A549 (cell line): ENCODE measurements around the gene LSM3. TPM values are rescaled to one million over a fixed set of nuclear protein-coding genes. Genes with fewer than 3 reads are reported as not detected.

Experiments
- ATAC-seq, 2 experiments: fragments of 200-7000 bp in 1 of 2; fragments of >200 bp in 1 of 2; cut with Nextera tagmentation in 1 of 2; cut with Tn5 transposase in 1 of 2; 3 replicates each; pipeline versions ENCODE4 v1.8.0 to v1.9.1; 2018 to 2020; ENCODE audit warnings: mild to moderate bottlenecking in 1 of 2, moderate library complexity in 1 of 2
- CTCF ChIA-PET: fragments of 300-600 bp; sonication (Branson Sonifier 250); formaldehyde crosslinking; extraction: SDS; loops from one replicate; lab custom pipeline; 2021; ENCODE audit warnings: antibody characterized with exemption, inconsistent platforms; lab: Yijun Ruan, JAX
- POLR2A ChIA-PET: fragments of 350-600 bp; formaldehyde crosslinking; extraction: SDS; loops from one replicate; lab custom pipeline; 2021; ENCODE audit warnings: antibody characterized with exemption, inconsistent platforms; lab: Yijun Ruan, JAX
- DNase-seq, 2 experiments: peaks; one replicate each; pipeline versions ENCODE4 v3.0.0 to v3.0.0-alpha.2; 2011 to 2016; ENCODE audit warnings: low read depth in 1 of 2, low spot score in 1 of 2
- FAIRE-seq: peaks from 2 replicates; lab custom pipeline; 2011; peaks lifted over from hg19 to GRCh38; lab: Jason Lieb, UNC
- H3K27ac ChIP-seq, 2 experiments: fragments of >200 bp; sonication (Bioruptor Twin); formaldehyde crosslinking; 3 replicates each; pipeline ENCODE4 v1.5.1; 2016 to 2017
- H3K4me1 ChIP-seq: fragments of >200 bp; sonication (Bioruptor Twin); formaldehyde crosslinking; 3 replicates; pipeline ENCODE4 v1.6.1; 2016
- H3K4me2 ChIP-seq: fragments of >200 bp; sonication (Bioruptor Twin); formaldehyde crosslinking; 3 replicates; pipeline ENCODE4 v1.6.1; 2016
- H3K4me3 ChIP-seq: fragments of >200 bp; sonication (Bioruptor Twin); formaldehyde crosslinking; 3 replicates; pipeline ENCODE4 v1.5.1; 2016
- H3K9me3 ChIP-seq: fragments of >200 bp; sonication (Bioruptor Twin); formaldehyde crosslinking; 3 replicates; pipeline ENCODE4 v1.6.1; 2016
- ATOH8 ChIP-seq: fragments of 250-450 bp; sonication (Bioruptor Pico); IDR thresholded peaks from 2 replicates; pipeline ENCODE4 v1.5.0; 2020; ENCODE audit warnings: low read depth, mild to moderate bottlenecking, moderate library complexity
- CHD2 ChIP-seq: fragments of 150-350 bp; IDR thresholded peaks from 2 replicates; pipeline ENCODE4 v1.6.1; 2014; ENCODE audit warnings: low read length; ENCODE audit not compliant: partially characterized antibody
- E2F6 ChIP-seq: IDR thresholded peaks from 2 replicates; pipeline ENCODE4 v1.6.1; 2012; ENCODE audit warnings: low read depth, borderline replicate concordance
- EHMT2 ChIP-seq: fragments of 200-600 bp; sonication (generic); IDR thresholded peaks from 2 replicates; pipeline ENCODE4 v1.6.1; 2016; ENCODE audit warnings: antibody characterized with exemption, low read depth, mild to moderate bottlenecking, moderate library complexity
- ELK1 ChIP-seq: fragments of 150-350 bp; IDR thresholded peaks from 2 replicates; pipeline ENCODE4 v1.6.1; 2014; ENCODE audit warnings: low read depth, mild to moderate bottlenecking, low read length
- MAX ChIP-seq: IDR thresholded peaks from 2 replicates; pipeline ENCODE4 v1.6.1; 2012
- MAZ ChIP-seq: fragments of 150-350 bp; IDR thresholded peaks from 2 replicates; pipeline ENCODE4 v1.6.1; 2014; ENCODE audit warnings: antibody characterized with exemption, low read depth, low read length, borderline replicate concordance
- MYC ChIP-seq: IDR thresholded peaks from 2 replicates; pipeline ENCODE4 v1.6.1; 2012; ENCODE audit warnings: mild to moderate bottlenecking, inconsistent platforms, low read length, improper control_type of control experiment, borderline replicate concordance
- NFE2L2 ChIP-seq: fragments of 150-350 bp; conservative IDR thresholded peaks from 2 replicates; pipeline ENCODE4 v1.6.1; 2014; ENCODE audit warnings: low read length
- USF2 ChIP-seq: fragments of 450-650 bp; IDR thresholded peaks from 2 replicates; pipeline ENCODE4 v1.6.1; 2014; ENCODE audit warnings: antibody characterized with exemption
- ZC3H11A ChIP-seq: fragments of 450-650 bp; IDR thresholded peaks from 2 replicates; pipeline ENCODE4 v1.6.1; 2014; ENCODE audit warnings: antibody characterized with exemption, mild to moderate bottlenecking
- ZNF302 ChIP-seq: fragments of 250-450 bp; sonication (Bioruptor Pico); IDR thresholded peaks from 2 replicates; pipeline ENCODE4 v1.9.0; 2021; ENCODE audit warnings: inconsistent platforms, mild to moderate bottlenecking, moderate library complexity
- WGBS: methylation state at CpG from one replicate; pipeline ENCODE4 v1.1.6; 2017; ENCODE audit errors: missing lambda C conversion rate; 5-methylcytosine and 5-hydroxymethylcytosine counted together
- polyA plus RNA-seq, 4 experiments: library from polyadenylated mRNA; depleted of rRNA in 3 of 4; stranded (reverse); fragments of >200 nt; fragmentation: RNase III in 1 of 4; extraction: RNeasy Plus Mini Kit Qiagen cat#74134 plus additional on column Dnase treatment in 1 of 4; gene quantifications; 2 replicates in 3 of 4; 3 replicates in 1 of 4; pipeline ENCODE4 v1.2.3, GENCODE V29; 2011 to 2017

Gene LSM3
- polyA plus RNA-seq, 2 of the 4 experiments (the other 2 are of a cell fraction): 23.9 to 32.0 TPM

GRCh38 chr3:14213066-14213774 is 34.6 kb downstream of the LSM3 start:
- Histone ChIP-seq H3K4me2 (no peak overlapping the region), H3K27ac (no peak overlapping the region), H3K9me3 (no peaks in the 10 kb centered on the region), H3K4me3 (no peak overlapping the region), H3K4me1 (no peaks in the 10 kb centered on the region)
- ChIA-PET POLR2A (no interaction called here), CTCF (interaction anchor here (0.9 to 7.5 kb wide), 5 partner anchors 11 to 296 kb away, joined by 3 to 69 read pairs (median 3); no protein-coding TSS in a partner anchor)
- 69% methylated on average over 7 of the region's 7 CpGs for WGBS
- no peak for DNase-seq
- ATAC-seq: no peak
- TF ChIP-seq NFE2L2 (no peak), ZC3H11A (no peak), MAX (no peak), ELK1 (no peak), MAZ (no peak), ATOH8 (CRISPR knock-in tag) (no peak), ZNF302 (no peak), MYC (no peak), E2F6 (no peak), CHD2 (no peak)
- FAIRE-seq: no peak

- TF ChIP-seq MAX (no peak), EHMT2 (no peak)
- Histone ChIP-seq H3K27ac (no peak overlapping the region), H3K4me2 (no peak overlapping the region), H3K9me3 (no peaks in the 10 kb centered on the region), H3K4me3 (no peak overlapping the region), H3K4me1 (no peaks in the 10 kb centered on the region)
- DNase-seq (no peak), ATAC-seq (no peak), FAIRE-seq (no peak)
- ChIA-PET POLR2A (no interaction called here), CTCF (interaction anchor here (1.0 to 7.5 kb wide), 2 partner anchors 12 to 45 kb away, joined by 4 to 69 read pairs; no protein-coding TSS in a partner anchor)
- WGBS: 85% methylated on average over 4 of the region's 4 CpGs
Measured at GRCh38 chr3:14214764-14215163, 36.1 kb downstream of the LSM3 start.

GRCh38 chr3:14216257-14217048 is 37.8 kb downstream of the LSM3 start:
- DNase-seq (peak in 1 of 2 experiments; percentile 32), ATAC-seq (peak; percentile 41 to 87; a peak in 4 of 6 replicates), FAIRE-seq (no peak)
- H3K9me3 ChIP-seq: peaks cover 12% of the 10 kb centered on the region; the same call in 2 of the 3 replicates
- no peak overlapping the region for H3K27ac ChIP-seq
- no peak overlapping the region for H3K4me3 ChIP-seq
- TF ChIP-seq CHD2 (no peak), USF2 (0 out of 2 replicates have a peak, but pooled peaks have one; percentile 27)
- WGBS: 84% methylated on average over 22 of the region's 22 CpGs
- no peak overlapping the region for H3K4me2 ChIP-seq
- ChIA-PET CTCF (interaction anchor here (1.0 to 7.5 kb wide), 6 partner anchors 10 to 416 kb away, joined by 3 to 69 read pairs (median 3); no protein-coding TSS in a partner anchor), POLR2A (no interaction called here)
- H3K4me1 ChIP-seq: no peaks in the 10 kb centered on the region
